ENCODE results near the gene LCE4A.

LCE4A gene

DNA sequence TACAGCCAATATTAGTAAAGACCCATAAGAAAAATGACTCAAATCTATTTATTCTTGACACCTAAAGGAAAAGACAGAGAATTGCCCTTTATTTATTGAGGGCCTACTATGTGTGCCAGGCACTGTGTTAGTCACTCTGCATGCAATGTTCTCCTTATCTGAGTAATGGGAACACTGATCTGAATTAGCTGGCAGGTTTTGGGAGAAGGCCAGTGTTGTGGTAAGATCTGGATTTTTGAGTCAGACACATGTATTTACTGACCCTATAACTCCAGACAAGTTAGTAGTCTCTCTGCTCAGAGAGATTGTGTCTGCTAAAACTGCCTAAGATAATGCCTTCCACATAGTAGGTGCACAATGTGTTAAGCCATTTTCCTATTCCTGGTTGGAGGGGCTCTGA, 17.3 kb downstream of the LCE4A start:
- Histone ChIP-seq H3K9ac (ENCODE audit: low read length) (no peak overlapping the region), H3K9me2 (ENCODE audit: low read depth, low read length) (no peaks in the 10 kb centered on the region), H3K79me2 (ENCODE audit: insufficient read depth, low read length) (no peaks in the 10 kb centered on the region), H4K20me1 (ENCODE audit: insufficient read depth, low read length) (no peaks in the 10 kb centered on the region), H3K4me2 (ENCODE audit: low read length) (no peak overlapping the region), H3F3A (ENCODE audit: insufficient read depth, low read length) (no peaks in the 10 kb centered on the region), H3K9me3 (ENCODE audit: low read length) (no peaks in the 10 kb centered on the region), H3K4me3 (ENCODE audit: low read depth, low read length, poor library complexity, severe bottlenecking) (no peak overlapping the region), H3K27me3 (ENCODE audit: insufficient read depth, low read length) (no peaks in the 10 kb centered on the region), H2AFZ (ENCODE audit: low read length) (no peak overlapping the region), H3K27ac (ENCODE audit: low read depth, low read length, poor library complexity, severe bottlenecking) (no peak overlapping the region), H3K36me3 (ENCODE audit: insufficient read depth, low read length) (no peaks in the 10 kb centered on the region), H3K4me1 (ENCODE audit: insufficient read depth, low read length, severe bottlenecking) (no peaks in the 10 kb centered on the region)
- TF ChIP-seq, protein P1, sequence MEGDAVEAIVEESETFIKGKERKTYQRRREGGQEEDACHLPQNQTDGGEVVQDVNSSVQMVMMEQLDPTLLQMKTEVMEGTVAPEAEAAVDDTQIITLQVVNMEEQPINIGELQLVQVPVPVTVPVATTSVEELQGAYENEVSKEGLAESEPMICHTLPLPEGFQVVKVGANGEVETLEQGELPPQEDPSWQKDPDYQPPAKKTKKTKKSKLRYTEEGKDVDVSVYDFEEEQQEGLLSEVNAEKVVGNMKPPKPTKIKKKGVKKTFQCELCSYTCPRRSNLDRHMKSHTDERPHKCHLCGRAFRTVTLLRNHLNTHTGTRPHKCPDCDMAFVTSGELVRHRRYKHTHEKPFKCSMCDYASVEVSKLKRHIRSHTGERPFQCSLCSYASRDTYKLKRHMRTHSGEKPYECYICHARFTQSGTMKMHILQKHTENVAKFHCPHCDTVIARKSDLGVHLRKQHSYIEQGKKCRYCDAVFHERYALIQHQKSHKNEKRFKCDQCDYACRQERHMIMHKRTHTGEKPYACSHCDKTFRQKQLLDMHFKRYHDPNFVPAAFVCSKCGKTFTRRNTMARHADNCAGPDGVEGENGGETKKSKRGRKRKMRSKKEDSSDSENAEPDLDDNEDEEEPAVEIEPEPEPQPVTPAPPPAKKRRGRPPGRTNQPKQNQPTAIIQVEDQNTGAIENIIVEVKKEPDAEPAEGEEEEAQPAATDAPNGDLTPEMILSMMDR (IDR thresholded peaks at IDR 0.05; ENCODE audit: low read length): no peak
- no peak for TF ChIP-seq EZH2 (IDR thresholded peaks at IDR 0.05; ENCODE audit: borderline replicate concordance, low read length)

DNA sequence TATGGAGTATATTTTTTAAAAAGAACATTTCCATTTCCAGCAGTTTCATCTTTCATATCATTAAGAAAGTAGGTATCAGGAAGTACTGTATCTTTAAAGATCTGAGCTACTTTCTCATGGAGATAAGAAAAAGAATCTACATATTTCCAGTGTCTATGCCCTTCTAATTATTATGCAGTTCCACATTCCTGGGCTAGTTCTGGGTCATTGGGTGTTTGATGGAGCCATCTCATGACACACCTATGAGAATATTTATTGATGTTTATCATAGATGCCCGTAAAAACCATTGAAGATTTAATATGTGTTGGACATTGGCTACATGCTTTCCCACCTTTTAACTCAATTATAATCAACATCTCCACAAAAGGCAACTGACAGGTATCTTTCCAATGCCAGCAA, 21.0 kb downstream of the LCE4A start:
- Histone ChIP-seq H3K4me3 (ENCODE audit: low read depth, low read length, poor library complexity, severe bottlenecking) (no peak overlapping the region), H3K79me2 (ENCODE audit: insufficient read depth, low read length) (no peaks in the 10 kb centered on the region), H3K27ac (ENCODE audit: low read depth, low read length, poor library complexity, severe bottlenecking) (no peak overlapping the region), H3K9me2 (ENCODE audit: low read depth, low read length) (no peaks in the 10 kb centered on the region), H3F3A (ENCODE audit: insufficient read depth, low read length) (no peaks in the 10 kb centered on the region), H3K27me3 (ENCODE audit: insufficient read depth, low read length) (no peaks in the 10 kb centered on the region), H3K36me3 (ENCODE audit: insufficient read depth, low read length) (no peaks in the 10 kb centered on the region), H3K9ac (ENCODE audit: low read length) (no peak overlapping the region), H4K20me1 (ENCODE audit: insufficient read depth, low read length) (no peaks in the 10 kb centered on the region), H2AFZ (ENCODE audit: low read length) (no peak overlapping the region), H3K4me2 (ENCODE audit: low read length) (no peak overlapping the region), H3K9me3 (ENCODE audit: low read length) (no peaks in the 10 kb centered on the region), H3K4me1 (ENCODE audit: insufficient read depth, low read length, severe bottlenecking) (no peaks in the 10 kb centered on the region)
- TF ChIP-seq, protein P1 (IDR thresholded peaks at IDR 0.05; ENCODE audit: low read length): no peak
- TF ChIP-seq EZH2 (IDR thresholded peaks at IDR 0.05; ENCODE audit: borderline replicate concordance, low read length): no peak

DNA sequence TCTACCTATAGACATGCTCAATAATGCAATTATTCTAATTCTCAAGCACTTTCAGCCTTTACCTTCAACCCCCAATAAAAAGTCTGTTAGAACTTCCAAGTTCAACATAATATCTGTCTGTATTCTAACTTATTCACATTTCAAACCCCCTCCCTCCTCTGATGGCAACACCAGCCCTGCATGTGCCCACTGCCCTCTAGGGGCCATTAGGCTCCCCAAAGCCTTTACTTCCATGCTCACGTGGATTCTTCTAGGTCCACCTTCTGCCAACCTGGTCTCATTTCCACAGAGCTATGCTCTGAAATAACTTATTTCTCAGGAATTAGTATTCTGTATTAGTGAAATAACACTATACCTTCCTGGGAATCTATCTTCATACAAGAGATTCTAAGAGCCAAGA, 27.7 kb downstream of the LCE4A start:
- H3K9ac ChIP-seq (ENCODE audit: low read length): no peak overlapping the region
- H2AFZ ChIP-seq (ENCODE audit: low read length): no peak overlapping the region
- no peaks in the 10 kb centered on the region for H3K36me3 ChIP-seq (ENCODE audit: insufficient read depth, low read length)
- H3K4me1 ChIP-seq (ENCODE audit: insufficient read depth, low read length, severe bottlenecking): no peaks in the 10 kb centered on the region
- H3F3A ChIP-seq (ENCODE audit: insufficient read depth, low read length): no peaks in the 10 kb centered on the region
- H3K27ac ChIP-seq (ENCODE audit: low read depth, low read length, poor library complexity, severe bottlenecking): no peak overlapping the region
- no peaks in the 10 kb centered on the region for H3K9me2 ChIP-seq (ENCODE audit: low read depth, low read length)
- no peaks in the 10 kb centered on the region for H3K27me3 ChIP-seq (ENCODE audit: insufficient read depth, low read length)
- no peaks in the 10 kb centered on the region for H4K20me1 ChIP-seq (ENCODE audit: insufficient read depth, low read length)
- no peak overlapping the region for H3K4me2 ChIP-seq (ENCODE audit: low read length)
- no peak overlapping the region for H3K4me3 ChIP-seq (ENCODE audit: low read depth, low read length, poor library complexity, severe bottlenecking)
- H3K9me3 ChIP-seq (ENCODE audit: low read length): no peaks in the 10 kb centered on the region
- H3K79me2 ChIP-seq (ENCODE audit: insufficient read depth, low read length): no peaks in the 10 kb centered on the region
- TF ChIP-seq, protein P1 (IDR thresholded peaks at IDR 0.05; ENCODE audit: low read length): peak; percentile 47
- TF ChIP-seq EZH2 (IDR thresholded peaks at IDR 0.05; ENCODE audit: borderline replicate concordance, low read length): no peak

Data from OCI-LY1 (cell line).